GM19328 (cell line): Measurements from ENCODE around the gene TCF7L1.

Experiments used
- ATAC-seq: cut with Tn5 transposase; IDR thresholded peaks from one replicate; pipeline ENCODE4 v1.9.1; 2021; ENCODE audit warnings: mild to moderate bottlenecking, moderate library complexity; ENCODE audit not compliant: unreplicated experiment

TCF7L1 gene

GRCh38 chr2:85160966-85161960 lies 28.1 kb downstream of the TCF7L1 start:
- ATAC-seq = no peak

- ATAC-seq = no peak
These were observed 29.6 kb downstream of the TCF7L1 start for GRCh38 chr2:85162746-85163301.

GRCh38 chr2:85163675-85164074 lies 30.5 kb downstream of the TCF7L1 start:
- ATAC-seq = no peak

- ATAC-seq = no peak
These were observed 31.0 kb downstream of the TCF7L1 start for GRCh38 chr2:85164145-85164569.

- no peak for ATAC-seq
These were observed 32.0 kb downstream of the TCF7L1 start for GRCh38 chr2:85165088-85165690.

- no peak for ATAC-seq
These were observed 32.8 kb downstream of the TCF7L1 start for GRCh38 chr2:85166021-85166420.

GRCh38 chr2:85167479-85167878 lies 34.3 kb downstream of the TCF7L1 start:
- no peak for ATAC-seq

GRCh38 chr2:85168942-85169341 lies 35.8 kb downstream of the TCF7L1 start:
- ATAC-seq = no peak

GRCh38 chr2:85169581-85169980 lies 36.4 kb downstream of the TCF7L1 start:
- ATAC-seq = no peak

GRCh38 chr2:85170938-85171475 lies 37.8 kb downstream of the TCF7L1 start:
- ATAC-seq = no peak

GRCh38 chr2:85171916-85172315 lies 38.7 kb downstream of the TCF7L1 start:
- ATAC-seq = no peak

- ATAC-seq = no peak
These were observed 40.7 kb downstream of the TCF7L1 start for GRCh38 chr2:85173909-85174308.

- ATAC-seq = no peak
These were observed 41.8 kb downstream of the TCF7L1 start for GRCh38 chr2:85174943-85175342.

GRCh38 chr2:85175369-85176299 lies 42.4 kb downstream of the TCF7L1 start:
- no peak for ATAC-seq

GRCh38 chr2:85177031-85177824 lies 44.0 kb downstream of the TCF7L1 start:
- ATAC-seq = no peak

GRCh38 chr2:85178154-85178553 lies 45.0 kb downstream of the TCF7L1 start:
- no peak for ATAC-seq

GRCh38 chr2:85178980-85179411 lies 45.8 kb downstream of the TCF7L1 start:
- no peak for ATAC-seq

- no peak for ATAC-seq
These were observed 46.3 kb downstream of the TCF7L1 start for GRCh38 chr2:85179541-85179940.

- no peak for ATAC-seq
These were observed 47.3 kb downstream of the TCF7L1 start for GRCh38 chr2:85180322-85181133.
